ENCODE results near the gene SASS6.

- no peak for TF ChIP-seq RAD21 (conservative IDR thresholded peaks at IDR 0.05)
- TF ChIP-seq EZH2 (IDR thresholded peaks at IDR 0.05; ENCODE audit: borderline replicate concordance, insufficient read depth, low read length, poor library complexity, severe bottlenecking), result no peak
- no peak for TF ChIP-seq POLR2AphosphoS5 (IDR thresholded peaks at IDR 0.05)
- TF ChIP-seq, protein P1, sequence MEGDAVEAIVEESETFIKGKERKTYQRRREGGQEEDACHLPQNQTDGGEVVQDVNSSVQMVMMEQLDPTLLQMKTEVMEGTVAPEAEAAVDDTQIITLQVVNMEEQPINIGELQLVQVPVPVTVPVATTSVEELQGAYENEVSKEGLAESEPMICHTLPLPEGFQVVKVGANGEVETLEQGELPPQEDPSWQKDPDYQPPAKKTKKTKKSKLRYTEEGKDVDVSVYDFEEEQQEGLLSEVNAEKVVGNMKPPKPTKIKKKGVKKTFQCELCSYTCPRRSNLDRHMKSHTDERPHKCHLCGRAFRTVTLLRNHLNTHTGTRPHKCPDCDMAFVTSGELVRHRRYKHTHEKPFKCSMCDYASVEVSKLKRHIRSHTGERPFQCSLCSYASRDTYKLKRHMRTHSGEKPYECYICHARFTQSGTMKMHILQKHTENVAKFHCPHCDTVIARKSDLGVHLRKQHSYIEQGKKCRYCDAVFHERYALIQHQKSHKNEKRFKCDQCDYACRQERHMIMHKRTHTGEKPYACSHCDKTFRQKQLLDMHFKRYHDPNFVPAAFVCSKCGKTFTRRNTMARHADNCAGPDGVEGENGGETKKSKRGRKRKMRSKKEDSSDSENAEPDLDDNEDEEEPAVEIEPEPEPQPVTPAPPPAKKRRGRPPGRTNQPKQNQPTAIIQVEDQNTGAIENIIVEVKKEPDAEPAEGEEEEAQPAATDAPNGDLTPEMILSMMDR (IDR thresholded peaks at IDR 0.05; ENCODE audit: poor library complexity, severe bottlenecking), result no peak
- no peak for TF ChIP-seq EP300 (conservative IDR thresholded peaks at IDR 0.05; ENCODE audit: poor library complexity, severe bottlenecking)
- no peak for TF ChIP-seq TAF1 (IDR thresholded peaks at IDR 0.05; ENCODE audit: low read depth)
- no peak for TF ChIP-seq MXI1 (conservative IDR thresholded peaks at IDR 0.05; ENCODE audit: poor library complexity, severe bottlenecking)
- no peak for TF ChIP-seq REST (IDR thresholded peaks at IDR 0.05; ENCODE audit: borderline replicate concordance)
- no peak for TF ChIP-seq SMC3 (conservative IDR thresholded peaks at IDR 0.05; ENCODE audit: poor library complexity)
Observed at GRCh38 chr1:100039591-100039990, 93.1 kb downstream of the SASS6 start.

Data from neural cell (in vitro differentiated cells).